GM12892 (cell line): ENCODE results near the gene KCNT2.
"Not testable (repeated sequence)": the region's sequence is repeated elsewhere in the genome, so short reads cannot be mapped to it uniquely, and the experiment has no call there.

Experiments used
- DNase-seq: peaks from one replicate; pipeline ENCODE4 v3.0.0; 2011; ENCODE audit not compliant: insufficient read length
- FAIRE-seq: peaks from 2 replicates; lab custom pipeline; 2011; peaks lifted over from hg19 to GRCh38; lab: Jason Lieb, UNC
- POLR2A ChIP-seq: IDR thresholded peaks from 2 replicates; pipeline ENCODE4 v1.6.1; 2011; ENCODE audit warnings: low read depth, low read length, control low read depth
- POLR2AphosphoS5 ChIP-seq: IDR thresholded peaks from 2 replicates; pipeline ENCODE4 v1.6.1; 2011; ENCODE audit warnings: low read depth, low read length, control low read depth
- TAF1 ChIP-seq: IDR thresholded peaks from 2 replicates; pipeline ENCODE4 v1.6.1; 2011; ENCODE audit warnings: low read depth, mild to moderate bottlenecking, control low read depth, low read length, borderline replicate concordance

KCNT2 gene

DNA sequence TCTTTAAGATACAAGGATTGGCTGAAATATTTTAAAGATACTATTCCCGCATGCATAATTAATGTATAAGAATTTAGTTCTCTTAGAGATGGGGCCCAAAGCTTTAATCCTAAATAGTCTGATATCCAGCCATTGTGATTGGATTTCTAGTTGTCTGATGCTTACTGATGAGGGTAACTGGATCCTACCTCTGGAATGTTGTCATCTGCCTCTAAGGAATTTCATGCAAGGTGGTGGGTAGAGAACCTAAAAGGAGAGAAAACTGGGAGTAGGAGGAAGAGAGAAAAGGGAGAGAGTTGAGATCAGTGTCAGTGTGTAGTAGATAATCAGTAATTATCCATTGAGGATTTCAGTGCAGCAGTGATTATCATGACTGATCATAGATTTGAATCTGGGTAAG, 295.5 kb downstream of the KCNT2 start:
- FAIRE-seq (no peak), DNase-seq (no peak)
- TF ChIP-seq TAF1, result no peak
- no peak for TF ChIP-seq POLR2AphosphoS5

DNA sequence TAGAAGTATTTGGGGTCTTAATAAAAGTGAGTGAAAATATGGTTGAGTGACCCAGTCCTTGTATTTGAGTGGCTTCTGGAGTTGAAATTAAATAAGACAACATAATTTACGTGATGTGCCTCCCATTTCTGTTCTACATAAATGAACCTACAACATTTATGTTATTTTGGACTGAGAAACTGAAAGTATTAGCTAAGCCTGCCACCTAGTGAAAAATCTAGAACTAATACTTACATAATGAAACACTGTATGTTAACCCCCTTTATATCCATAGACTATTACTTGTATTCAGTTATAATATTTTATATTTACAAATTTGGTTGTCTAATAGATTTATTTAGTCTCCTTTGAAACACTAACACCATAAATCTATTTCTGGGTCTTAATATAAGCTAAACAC, 298.9 kb downstream of the KCNT2 start:
- DNase-seq, result no peak
- TF ChIP-seq POLR2AphosphoS5, result no peak
- no peak for TF ChIP-seq POLR2A
- no peak for TF ChIP-seq TAF1
- FAIRE-seq, result no peak

DNA sequence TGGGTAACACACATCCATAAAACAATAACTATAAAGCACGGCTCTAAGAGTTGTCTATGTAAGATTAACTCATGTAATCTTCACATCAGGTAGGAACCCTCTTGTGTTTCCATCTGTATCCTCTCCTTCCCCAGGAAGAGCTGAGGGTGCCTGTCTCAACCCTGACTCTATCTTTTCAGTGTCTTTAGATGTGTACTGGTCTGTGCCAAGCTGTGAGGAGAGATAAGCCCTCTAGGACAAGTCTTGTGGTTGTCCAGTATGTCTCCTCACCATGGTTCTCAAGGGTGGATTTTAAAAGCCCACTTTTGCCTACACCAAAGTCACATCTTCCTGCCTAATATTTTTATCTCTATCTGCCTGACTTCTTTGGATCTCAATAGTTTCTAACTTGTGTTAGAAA, 300.1 kb downstream of the KCNT2 start:
- TF ChIP-seq TAF1 (no peak), POLR2AphosphoS5 (no peak), POLR2A (no peak)
- FAIRE-seq (no peak), DNase-seq (no peak)

DNA sequence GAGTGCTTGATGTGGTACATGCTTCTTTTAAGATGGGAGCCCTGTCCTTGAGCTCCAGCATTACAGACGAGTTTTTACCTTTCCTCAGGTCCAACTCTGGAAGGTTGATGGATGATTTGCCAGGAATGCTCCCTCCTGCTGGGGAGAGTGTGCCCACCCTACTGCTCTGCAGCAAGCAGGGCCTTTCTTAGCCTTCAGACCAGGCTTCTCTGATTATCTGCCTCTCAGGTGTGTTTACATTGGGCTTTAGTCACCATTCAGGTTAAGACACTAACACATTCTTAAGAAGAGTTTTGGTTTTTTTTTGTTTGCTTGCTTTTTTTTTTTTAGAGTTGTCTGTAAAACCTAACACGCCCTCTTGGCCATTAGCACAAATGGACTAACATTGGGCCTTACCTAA, 301.8 kb downstream of the KCNT2 start:
- DNase-seq (no peak), FAIRE-seq (no peak)
- TF ChIP-seq TAF1 (no peak), POLR2A (no peak), POLR2AphosphoS5 (no peak)

DNA sequence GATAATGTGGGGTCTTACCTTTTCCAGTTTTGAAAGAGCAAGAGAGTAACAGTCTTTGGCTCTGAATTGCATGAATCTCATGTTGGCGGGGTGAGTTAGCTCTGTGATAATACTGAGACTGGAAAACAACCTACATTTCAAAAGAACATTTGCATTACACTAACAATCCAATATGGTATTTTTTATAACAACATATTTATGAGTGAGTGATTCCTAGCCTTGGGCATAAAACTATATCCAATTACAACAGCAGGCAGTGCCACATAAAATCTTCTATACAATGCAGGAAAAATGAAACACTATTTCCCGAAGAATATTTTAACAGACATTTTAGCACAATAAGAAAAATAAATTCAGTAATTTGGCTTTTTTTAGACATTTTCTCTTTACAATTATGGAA, 303.0 kb downstream of the KCNT2 start:
- FAIRE-seq, result no peak
- no peak for DNase-seq
- TF ChIP-seq POLR2A (no peak), TAF1 (no peak), POLR2AphosphoS5 (no peak)

- no peak for DNase-seq
- TF ChIP-seq POLR2AphosphoS5, result no peak
- no peak for TF ChIP-seq TAF1
- FAIRE-seq, result no peak
Observed at GRCh38 chr1:196302981-196303380, 305.3 kb downstream of the KCNT2 start.

DNA sequence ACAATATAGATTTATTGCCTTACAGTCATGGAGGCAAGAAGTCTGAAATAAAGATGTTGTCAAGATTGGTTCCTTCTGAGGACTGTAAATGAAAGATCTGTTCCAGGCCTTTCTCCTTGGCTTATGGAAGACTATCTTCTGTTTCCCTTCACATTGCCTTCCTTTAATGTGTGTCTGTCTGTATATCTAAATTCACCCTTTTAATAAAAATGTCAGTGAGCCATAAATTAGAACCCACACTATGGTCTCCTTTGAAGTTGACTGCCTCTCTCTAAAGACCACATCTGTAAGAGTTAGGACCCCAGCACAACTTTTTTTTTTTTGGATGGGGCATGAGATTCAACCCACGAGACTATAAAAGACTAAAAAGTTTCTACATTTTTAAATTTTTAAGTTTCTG, 305.8 kb downstream of the KCNT2 start:
- DNase-seq, result no peak
- FAIRE-seq, result no peak
- TF ChIP-seq POLR2A (no peak), TAF1 (no peak), POLR2AphosphoS5 (no peak)

- DNase-seq (no peak), FAIRE-seq (no peak)
- no peak for TF ChIP-seq POLR2A
- no peak for TF ChIP-seq TAF1
- TF ChIP-seq POLR2AphosphoS5, result no peak
Observed at GRCh38 chr1:196295766-196296165, 312.5 kb downstream of the KCNT2 start.

GRCh38 chr1:196278816-196279215, 329.4 kb downstream of the KCNT2 start:
- DNase-seq (no peak), FAIRE-seq (no peak)
- no peak for TF ChIP-seq POLR2AphosphoS5

GRCh38 chr1:196277860-196278259, 330.4 kb downstream of the KCNT2 start:
- DNase-seq (no peak), FAIRE-seq (no peak)
- TF ChIP-seq TAF1 (no peak), POLR2AphosphoS5 (no peak), POLR2A (no peak)

GRCh38 chr1:196271212-196271947, 336.9 kb downstream of the KCNT2 start:
- FAIRE-seq (no peak), DNase-seq (no peak)
- TF ChIP-seq TAF1 (no peak), POLR2A (no peak), POLR2AphosphoS5 (no peak)

DNA sequence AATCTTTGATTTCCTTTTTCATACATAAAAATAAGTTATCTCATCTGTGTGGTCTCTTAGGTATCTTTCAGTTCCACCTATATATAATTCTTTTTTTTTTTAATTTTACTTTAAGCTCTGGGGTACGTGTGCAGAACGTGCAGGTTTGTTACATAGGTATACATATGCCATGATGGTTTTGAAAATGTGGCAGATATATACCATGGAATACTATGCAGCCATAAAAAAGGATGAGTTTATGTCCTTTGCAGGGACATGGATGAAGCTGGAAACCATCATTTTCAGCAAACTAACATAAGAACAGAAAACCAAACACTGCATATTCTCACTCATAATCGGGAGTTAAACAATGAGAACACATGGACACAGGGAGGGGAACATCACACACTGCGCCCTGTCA, 345.2 kb downstream of the KCNT2 start:
- DNase-seq, FAIRE-seq: not testable (repeated sequence)

DNA sequence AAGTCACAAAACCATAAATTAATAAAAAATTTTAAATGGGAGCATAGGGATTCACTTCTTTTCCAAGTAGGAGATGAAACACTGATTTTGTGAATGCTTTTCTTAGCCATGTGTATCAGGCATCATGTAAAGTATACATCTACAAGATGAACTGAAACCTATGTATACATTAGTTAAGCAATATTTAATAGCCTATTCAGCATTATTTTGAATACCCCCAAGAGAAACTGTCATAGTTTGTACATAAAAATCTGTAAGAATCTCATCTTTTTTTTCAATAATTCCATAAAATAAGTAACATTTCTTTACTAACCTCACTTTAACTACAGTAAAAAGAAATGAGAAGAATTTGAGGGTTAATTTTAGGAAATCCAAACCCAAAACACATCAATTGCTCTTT, 348.0 kb downstream of the KCNT2 start:
- FAIRE-seq, result no peak
- no peak for DNase-seq
- TF ChIP-seq TAF1, result no peak
- no peak for TF ChIP-seq POLR2AphosphoS5
- TF ChIP-seq POLR2A, result no peak
